GM19025 (cell line): Measurements from ENCODE around the gene PLA2G12B.
"Not testable (repeated sequence)": the region's sequence is repeated elsewhere in the genome, so short reads cannot be mapped to it uniquely, and the experiment has no call there.

ENCODE experiments used
- ATAC-seq: cut with Tn5 transposase; IDR thresholded peaks from one replicate; pipeline ENCODE4 v1.9.1; 2021; ENCODE audit warnings: mild to moderate bottlenecking, low read depth, moderate library complexity; ENCODE audit not compliant: unreplicated experiment

The PLA2G12B gene

GRCh38 chr10:72954596-72955554 lies at the start of gene PLA2G12B:
PLA2G12B (minus strand) TSS chr10:72954806; CDS start chr10:72954685, 121 bp downstream.
- no peak for ATAC-seq

- no peak for ATAC-seq
Measured at GRCh38 chr10:73003822-73004221, 49.2 kb upstream of the PLA2G12B start.

GRCh38 chr10:73000973-73001372 lies 46.4 kb upstream of the PLA2G12B start:
- ATAC-seq: no peak

GRCh38 chr10:72997099-72997498 lies 42.5 kb upstream of the PLA2G12B start:
- ATAC-seq: no peak

GRCh38 chr10:72995459-72995858 lies 40.9 kb upstream of the PLA2G12B start:
- not testable (repeated sequence) for ATAC-seq

GRCh38 chr10:72989771-72990170 lies 35.2 kb upstream of the PLA2G12B start:
- ATAC-seq: not testable (repeated sequence)

GRCh38 chr10:72984618-72985017 lies 30.0 kb upstream of the PLA2G12B start:
- ATAC-seq: not testable (repeated sequence)

- no peak for ATAC-seq
Measured at GRCh38 chr10:72981882-72982529, 27.4 kb upstream of the PLA2G12B start.

GRCh38 chr10:72981028-72981881 lies 26.6 kb upstream of the PLA2G12B start:
- no peak for ATAC-seq

GRCh38 chr10:72980348-72980747 lies 25.7 kb upstream of the PLA2G12B start:
- no peak for ATAC-seq

GRCh38 chr10:72979709-72980108 lies 25.1 kb upstream of the PLA2G12B start:
- no peak for ATAC-seq

- ATAC-seq: no peak
Measured at GRCh38 chr10:72976886-72977285, 22.3 kb upstream of the PLA2G12B start.

- no peak for ATAC-seq
Measured at GRCh38 chr10:72956001-72956400, 1.4 kb upstream of the PLA2G12B start.

GRCh38 chr10:72954230-72954595 lies 393 bp downstream of the PLA2G12B start:
- ATAC-seq: no peak

GRCh38 chr10:72953687-72954086 lies 919 bp downstream of the PLA2G12B start:
- no peak for ATAC-seq

GRCh38 chr10:72952642-72953158 lies 1.9 kb downstream of the PLA2G12B start:
- ATAC-seq: no peak

GRCh38 chr10:72952189-72952588 lies 2.4 kb downstream of the PLA2G12B start:
- no peak for ATAC-seq

- no peak for ATAC-seq
Measured at GRCh38 chr10:72951760-72952159, 2.8 kb downstream of the PLA2G12B start.

- ATAC-seq: no peak
Measured at GRCh38 chr10:72948762-72949161, 5.8 kb downstream of the PLA2G12B start.

- no peak for ATAC-seq
Measured at GRCh38 chr10:72946963-72947362, 7.6 kb downstream of the PLA2G12B start.
